Neuronal stem cell (in vitro differentiated cells): ENCODE results near the gene RAPGEF5.

Source experiments
- DNase-seq: peaks from one replicate; pipeline ENCODE4 v3.0.0-alpha.2; 2013; ENCODE audit warnings: low spot score
- H2AFZ ChIP-seq: one replicate; pipeline ENCODE4 v1.6.1; 2013; ENCODE audit warnings: mild to moderate bottlenecking, low read length, inconsistent platforms
- H2AK5ac ChIP-seq: 2 replicates; pipeline ENCODE4 v1.6.1; 2013; ENCODE audit warnings: low read depth, mild to moderate bottlenecking, inconsistent platforms, low read length, moderate library complexity, mixed read lengths
- H2BK120ac ChIP-seq: 2 replicates; pipeline ENCODE4 v1.6.1; 2013; ENCODE audit warnings: low read depth, mild to moderate bottlenecking, inconsistent platforms, low read length, moderate library complexity, mixed read lengths
- H2BK12ac ChIP-seq: one replicate; pipeline ENCODE4 v1.6.1; 2013; ENCODE audit warnings: low read length, inconsistent platforms
- H2BK15ac ChIP-seq: 2 replicates; pipeline ENCODE4 v1.6.1; 2013; ENCODE audit warnings: mild to moderate bottlenecking, low read length, inconsistent platforms, mixed read lengths
- H2BK5ac ChIP-seq: one replicate; pipeline ENCODE4 v1.6.1; 2013; ENCODE audit warnings: inconsistent platforms, mild to moderate bottlenecking, low read length, moderate library complexity
- H3K14ac ChIP-seq: one replicate; pipeline ENCODE4 v1.6.1; 2013; ENCODE audit warnings: low read length, inconsistent platforms
- H3K18ac ChIP-seq: 2 replicates; pipeline ENCODE4 v1.6.1; 2013; ENCODE audit warnings: low read length, inconsistent platforms
- H3K23ac ChIP-seq: 2 replicates; pipeline ENCODE4 v1.6.1; 2013; ENCODE audit warnings: low read depth, mild to moderate bottlenecking, mixed read lengths, low read length, inconsistent platforms; ENCODE audit not compliant: poor library complexity
- H3K27ac ChIP-seq: replicated peaks from 3 replicates; pipeline ENCODE4 v1.5.1; 2013; ENCODE audit warnings: low read length, inconsistent platforms
- H3K27me3 ChIP-seq, 3 experiments: 2 replicates each; pipeline ENCODE4 v1.6.1; 2013; ENCODE audit warnings: low read length in 3 of 3, mild to moderate bottlenecking in 2 of 3, inconsistent platforms in 1 of 3, low read depth in 1 of 3, mixed read lengths in 1 of 3, moderate library complexity in 1 of 3; ENCODE audit not compliant: control insufficient read depth in 3 of 3, insufficient read depth in 3 of 3
- H3K36me3 ChIP-seq, 2 donors: replicated peaks in 1 of 2; 2 replicates each; pipeline ENCODE4 v1.6.1; 2013; ENCODE audit warnings: low read length in 2 of 2; ENCODE audit not compliant: control insufficient read depth in 2 of 2, insufficient read depth in 2 of 2
- H3K4ac ChIP-seq: 2 replicates; pipeline ENCODE4 v1.6.1; 2013; ENCODE audit warnings: inconsistent platforms, mild to moderate bottlenecking, low read length, moderate library complexity
- H3K4me1 ChIP-seq, 2 donors: 1 replicate in 1 of 2; 2 replicates in 1 of 2; pipeline ENCODE4 v1.6.1; 2013; ENCODE audit warnings: low read length in 2 of 2, low read depth in 1 of 2; ENCODE audit not compliant: control insufficient read depth in 2 of 2, insufficient read depth in 1 of 2
- H3K4me2 ChIP-seq: one replicate; pipeline ENCODE4 v1.6.1; 2013; ENCODE audit warnings: mild to moderate bottlenecking, low read length, inconsistent platforms; ENCODE audit not compliant: insufficient read depth, poor library complexity, severe bottlenecking
- H3K4me3 ChIP-seq, 2 donors: 2 replicates each; pipeline ENCODE4 v1.5.1; 2013; ENCODE audit warnings: low read length in 2 of 2, mild to moderate bottlenecking in 2 of 2, inconsistent platforms in 1 of 2, moderate library complexity in 1 of 2
- H3K79me1 ChIP-seq: one replicate; pipeline ENCODE4 v1.6.1; 2013; ENCODE audit warnings: low read depth, mild to moderate bottlenecking, inconsistent platforms, low read length, moderate library complexity
- H3K9ac ChIP-seq: one replicate; pipeline ENCODE4 v1.6.1; 2013; ENCODE audit warnings: mild to moderate bottlenecking, low read depth, low read length, inconsistent platforms; ENCODE audit not compliant: poor library complexity
- H3K9me3 ChIP-seq, 2 donors: replicated peaks in 1 of 2; 2 replicates each; pipeline versions ENCODE3 to v1.6.1; 2013; ENCODE audit warnings: low read length in 2 of 2, mild to moderate bottlenecking in 2 of 2, inconsistent platforms in 1 of 2, low read depth in 1 of 2, mixed read lengths in 1 of 2, moderate library complexity in 1 of 2; ENCODE audit not compliant: control insufficient read depth in 2 of 2, insufficient read depth in 1 of 2
- H4K8ac ChIP-seq: one replicate; pipeline ENCODE4 v1.6.1; 2013; ENCODE audit warnings: low read depth, mild to moderate bottlenecking, inconsistent platforms, low read length, moderate library complexity
- H4K91ac ChIP-seq: one replicate; pipeline ENCODE4 v1.6.1; 2013; ENCODE audit warnings: low read length, low read depth, mild to moderate bottlenecking, inconsistent platforms; ENCODE audit not compliant: poor library complexity
- WGBS, 2 donors: extraction: QIAGEN DNeasy Blood & Tissue Kit; methylation state at CpG; one replicate each; pipeline ENCODE4 v1.1.7; 2013; ENCODE audit warnings: missing lambda C conversion rate in 2 of 2, mixed read lengths in 1 of 2; ENCODE audit not compliant: insufficient read length in 2 of 2, insufficient replicate concordance in 1 of 2; ENCODE audit errors: extremely low coverage in 2 of 2; 5-methylcytosine and 5-hydroxymethylcytosine counted together

The RAPGEF5 gene

GRCh38 chr7:22338877-22339276 lies 18.1 kb downstream of the RAPGEF5 start:
- no CpG with 5 or more reads among the region's 7 CpGs for WGBS, 2 donors
- Histone ChIP-seq H3K36me3 (no peaks in the 10 kb centered on the region), H3K4ac (no peak overlapping the region), H3K79me1 (no peaks in the 10 kb centered on the region), H3K4me3 (no peak overlapping the region), H4K8ac (no peak overlapping the region), H2BK12ac (no peak overlapping the region), H3K9me3 (no peaks in the 10 kb centered on the region), H4K91ac (no peak overlapping the region), H3K14ac (no peak overlapping the region), H2BK15ac (no peak overlapping the region), H2AK5ac (no peak overlapping the region), H2AFZ (no peak overlapping the region), H3K23ac (no peak overlapping the region), H3K27ac (no peak overlapping the region), H3K4me1 (peaks cover 0 to 2% of the 10 kb centered on the region in 2 donors), H3K27me3 (no peaks in the 10 kb centered on the region), H2BK120ac (no peak overlapping the region), H3K9ac (no peak overlapping the region), H2BK5ac (no peak overlapping the region), H3K4me2 (no peak overlapping the region), H3K18ac (no peak overlapping the region)
- DNase-seq, result no peak

- no CpG with 5 or more reads among the region's 2 CpGs for WGBS, 2 donors
- Histone ChIP-seq H3K4me1 (peaks cover 0 to 2% of the 10 kb centered on the region in 2 donors), H2BK15ac (no peak overlapping the region), H2BK120ac (no peak overlapping the region), H3K23ac (no peak overlapping the region), H3K14ac (no peak overlapping the region), H2AFZ (no peak overlapping the region), H3K4me3 (no peak overlapping the region), H3K4ac (no peak overlapping the region), H3K27ac (no peak overlapping the region), H3K9ac (no peak overlapping the region), H2AK5ac (no peak overlapping the region), H3K4me2 (no peak overlapping the region), H4K91ac (no peak overlapping the region), H3K79me1 (no peaks in the 10 kb centered on the region), H3K9me3 (no peaks in the 10 kb centered on the region), H3K36me3 (no peaks in the 10 kb centered on the region), H3K27me3 (no peaks in the 10 kb centered on the region), H2BK5ac (no peak overlapping the region), H4K8ac (no peak overlapping the region), H2BK12ac (no peak overlapping the region), H3K18ac (no peak overlapping the region)
- no peak for DNase-seq
Observed at GRCh38 chr7:22338411-22338810, 18.5 kb downstream of the RAPGEF5 start.

GRCh38 chr7:22333680-22334141 lies 23.2 kb downstream of the RAPGEF5 start:
- Histone ChIP-seq H3K79me1 (no peaks in the 10 kb centered on the region), H2BK5ac (no peak overlapping the region), H3K18ac (peak overlapping the region; percentile 29), H2BK12ac (no peak overlapping the region), H4K8ac (no peak overlapping the region), H3K27me3 (no peaks in the 10 kb centered on the region), H2BK15ac (no peak overlapping the region), H3K36me3 (no peaks in the 10 kb centered on the region), H3K9me3 (no peaks in the 10 kb centered on the region), H3K23ac (no peak overlapping the region), H2AK5ac (no peak overlapping the region), H3K4me2 (no peak overlapping the region), H3K4me1 (peaks cover 0 to 3% of the 10 kb centered on the region in 2 donors), H3K4ac (no peak overlapping the region), H3K14ac (no peak overlapping the region), H3K9ac (peak overlapping the region; percentile 33), H2BK120ac (no peak overlapping the region), H3K4me3 (no peak overlapping the region), H2AFZ (no peak overlapping the region), H3K27ac (no peak overlapping the region), H4K91ac (no peak overlapping the region)
- no CpG with 5 or more reads among the region's 15 CpGs for WGBS, 2 donors
- no peak for DNase-seq

GRCh38 chr7:22332461-22332870 lies 24.5 kb downstream of the RAPGEF5 start:
- no CpG with 5 or more reads among the region's 3 CpGs for whole genome bisulfite sequencing, 2 donors
- no peak overlapping the region for H3K27ac ChIP-seq
- no peaks in the 10 kb centered on the region for H3K79me1 ChIP-seq

More at GRCh38 chr7:22332461-22332870, 24.5 kb downstream of the RAPGEF5 start:
- H3K18ac ChIP-seq, result no peak overlapping the region
- H3K23ac ChIP-seq, result no peak overlapping the region
- H3K14ac ChIP-seq, result no peak overlapping the region
- H2AFZ ChIP-seq, result no peak overlapping the region
- no peak overlapping the region for H3K4me3 ChIP-seq
- no peak overlapping the region for H2AK5ac ChIP-seq
- H3K36me3 ChIP-seq, result no peaks in the 10 kb centered on the region
- peaks cover 0 to 3% of the 10 kb centered on the region in 2 donors for H3K4me1 ChIP-seq
- H3K4ac ChIP-seq, result no peak overlapping the region
- no peaks in the 10 kb centered on the region for H3K9me3 ChIP-seq
- no peak overlapping the region for H2BK15ac ChIP-seq
- H2BK5ac ChIP-seq, result no peak overlapping the region
- no peak overlapping the region for H4K8ac ChIP-seq
- H2BK120ac ChIP-seq, result no peak overlapping the region
- H3K9ac ChIP-seq, result no peak overlapping the region
- H4K91ac ChIP-seq, result no peak overlapping the region
- no peaks in the 10 kb centered on the region for H3K27me3 ChIP-seq
- no peak for DNase-seq
- H3K4me2 ChIP-seq, result no peak overlapping the region
- no peak overlapping the region for H2BK12ac ChIP-seq
